Kidney glomerular epithelial cell (primary cell): Measurements from ENCODE around the gene ASXL2.
"Not testable (repeated sequence)": the region's sequence is repeated elsewhere in the genome, so short reads cannot be mapped to it uniquely, and the experiment has no call there.

Experiments
- DNase-seq: peaks from one replicate; lab custom pipeline; 2025; lab: John Stamatoyannopoulos, UW

The ASXL2 gene

GRCh38 chr2:25878361-25879132 lies at the start of gene ASXL2:
Gene ASXL2, minus strand, starts transcription at chr2:25878487. Its CDS starts 265 bp downstream, at chr2:25878222.
- DNase-seq = peak; percentile 99

GRCh38 chr2:25926984-25927756 lies 48.9 kb upstream of the ASXL2 start:
- no peak for DNase-seq

DNA sequence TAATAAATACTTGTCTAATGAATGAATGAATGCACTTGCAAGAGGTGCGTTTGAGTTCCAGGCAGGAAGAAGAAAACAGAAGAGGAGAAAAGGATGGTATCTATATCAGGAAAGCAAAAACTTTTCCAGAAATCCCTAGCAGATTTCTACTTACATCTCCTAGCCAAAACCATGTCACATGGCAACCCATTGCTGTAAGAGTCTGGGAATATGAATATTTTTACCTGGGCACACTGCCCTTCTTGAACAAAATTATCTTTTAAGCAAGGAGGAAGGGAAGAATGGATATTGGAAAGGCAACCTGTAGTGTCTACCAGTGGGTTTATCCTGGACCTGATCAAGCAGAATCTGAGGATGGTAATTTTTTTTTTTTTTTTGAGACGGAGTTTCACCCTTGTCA lies 44.2 kb upstream of the ASXL2 start:
- DNase-seq = no peak

DNA sequence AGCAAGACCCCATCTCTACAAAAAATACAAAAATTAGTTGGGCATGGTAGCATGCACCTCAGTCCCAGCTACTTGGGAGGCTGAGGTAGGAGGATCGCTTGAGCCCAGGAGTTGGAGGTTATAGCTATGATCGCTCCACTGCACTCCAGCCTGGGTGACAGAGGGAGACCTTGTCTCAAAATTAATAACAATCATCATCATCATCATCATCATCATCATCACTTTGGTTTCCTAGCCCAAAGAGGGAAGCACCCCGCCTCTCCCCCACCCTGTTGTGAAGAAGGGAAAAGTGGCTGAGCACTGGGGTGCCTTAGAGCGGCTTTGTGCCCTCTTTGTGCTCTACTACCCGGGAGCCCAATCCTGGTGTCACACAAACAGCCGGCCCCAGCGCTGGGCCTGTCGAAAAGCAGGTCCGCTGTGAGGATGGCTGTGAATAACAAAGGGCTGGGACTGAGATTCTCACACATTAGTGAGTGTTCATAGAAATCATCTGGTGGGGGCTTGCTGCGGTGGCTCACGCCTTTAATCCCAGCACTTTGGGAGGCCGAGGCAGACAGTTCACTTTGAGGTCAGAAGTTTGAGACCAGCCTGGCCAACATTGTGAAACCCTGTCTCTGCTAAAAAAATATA lies 42.6 kb upstream of the ASXL2 start:
- DNase-seq = no peak

DNA sequence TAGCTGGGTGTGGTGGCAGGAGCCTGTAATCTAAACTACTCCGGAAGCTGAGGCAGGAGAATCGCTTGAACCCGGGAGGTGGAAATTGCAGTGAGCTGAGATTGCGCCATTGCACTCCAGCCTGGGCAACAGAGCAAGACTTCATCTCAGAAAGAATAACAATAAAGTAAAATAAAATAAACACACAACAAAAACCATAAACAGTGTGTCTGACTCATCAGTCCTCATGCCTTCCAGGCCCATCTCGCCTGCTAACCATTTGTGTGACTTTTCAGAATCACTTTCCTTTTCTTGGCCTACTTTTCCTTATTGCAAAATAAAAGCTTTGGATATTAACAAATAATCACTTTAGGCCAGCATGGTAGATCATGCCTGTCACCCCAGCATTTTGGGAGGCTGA lies 42.0 kb upstream of the ASXL2 start:
- DNase-seq = no peak

DNA sequence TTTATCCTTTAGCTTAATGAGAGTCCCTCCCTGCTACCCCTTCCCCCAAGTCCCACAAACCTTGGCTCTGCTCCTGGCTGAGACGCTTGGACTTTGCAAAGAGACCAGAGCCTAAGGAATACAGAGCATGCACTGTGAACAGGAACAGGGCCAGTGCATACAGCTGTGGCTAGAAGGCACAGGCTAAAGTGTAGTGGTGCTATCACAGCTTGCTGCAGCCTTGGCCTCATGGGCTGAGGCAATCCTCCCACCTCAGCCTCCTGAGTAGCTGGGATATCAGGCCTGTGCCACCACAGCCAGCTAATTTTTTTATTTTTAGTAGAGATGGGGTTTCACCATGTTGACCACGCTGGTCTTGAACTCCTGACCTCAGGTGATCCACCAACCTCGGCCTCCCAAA lies 39.5 kb upstream of the ASXL2 start:
- no peak for DNase-seq

GRCh38 chr2:25917411-25917810 lies 39.1 kb upstream of the ASXL2 start:
- DNase-seq = not testable (repeated sequence)

- not testable (repeated sequence) for DNase-seq
Observed at GRCh38 chr2:25915944-25916772, 37.9 kb upstream of the ASXL2 start.

DNA sequence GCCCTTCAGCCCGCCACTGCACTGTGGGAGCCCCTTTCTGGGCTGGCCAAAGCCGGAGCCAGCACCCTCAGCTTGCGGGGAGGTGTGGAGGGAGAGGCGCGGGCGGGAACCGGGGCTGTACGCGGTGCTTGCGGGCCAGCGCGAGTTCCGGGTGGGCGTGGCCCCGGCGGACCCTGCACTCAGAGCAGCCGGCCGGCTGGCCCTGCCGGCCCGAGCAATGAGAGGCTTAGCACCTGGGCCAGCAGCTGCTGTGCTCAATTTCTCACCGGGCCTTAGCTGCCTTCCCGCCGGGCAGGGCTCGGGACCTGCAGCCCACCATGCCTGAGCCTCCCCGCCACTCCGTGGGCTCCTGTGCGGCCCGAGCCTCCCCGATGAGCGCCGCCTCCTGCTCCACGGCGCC lies 37.1 kb upstream of the ASXL2 start:
- not testable (repeated sequence) for DNase-seq

GRCh38 chr2:25913696-25913973 lies 35.3 kb upstream of the ASXL2 start:
- DNase-seq = not testable (repeated sequence)

DNA sequence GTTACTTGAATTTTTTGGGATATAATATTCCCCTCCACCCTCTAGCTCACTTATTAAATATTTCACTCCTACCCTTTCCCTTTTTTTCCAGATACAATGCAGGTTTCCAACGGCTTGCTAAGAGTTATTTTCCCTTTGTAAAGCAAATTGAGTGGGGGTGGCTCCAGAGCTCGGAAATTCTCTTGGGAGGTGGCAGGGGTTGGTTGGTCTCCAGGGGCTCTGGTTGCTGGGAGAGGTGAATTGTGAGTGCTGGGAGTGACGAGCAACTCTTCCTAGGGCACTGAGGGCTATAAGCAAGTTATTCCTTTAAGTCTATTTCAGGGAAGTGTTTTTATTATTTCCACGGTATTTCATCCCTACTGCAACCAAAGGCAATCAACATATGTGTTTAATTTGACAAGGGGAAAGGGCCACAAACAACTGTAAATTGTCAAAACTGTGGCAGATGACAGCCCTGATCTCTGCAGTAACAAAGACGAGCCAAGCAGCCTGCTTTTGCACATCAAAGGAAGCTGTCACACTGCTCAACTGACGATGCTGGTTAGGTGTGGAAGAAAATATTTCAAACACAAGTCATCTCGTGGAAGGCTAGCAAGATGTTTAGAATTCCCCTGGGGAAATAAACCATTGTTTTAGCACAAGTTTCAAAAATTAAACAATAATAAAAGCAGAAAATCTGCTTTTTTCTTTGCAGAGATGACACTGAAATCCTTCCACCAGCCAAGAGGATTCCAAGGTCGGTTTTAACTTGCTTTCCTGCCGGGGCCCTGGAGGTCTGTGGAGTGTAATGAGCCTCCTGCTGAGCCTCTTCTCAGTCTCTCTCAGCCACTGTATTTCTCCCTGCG lies 34.8 kb upstream of the ASXL2 start:
- peak; percentile 3 for DNase-seq

GRCh38 chr2:25909574-25909973 lies 31.3 kb upstream of the ASXL2 start:
- not testable (repeated sequence) for DNase-seq

DNA sequence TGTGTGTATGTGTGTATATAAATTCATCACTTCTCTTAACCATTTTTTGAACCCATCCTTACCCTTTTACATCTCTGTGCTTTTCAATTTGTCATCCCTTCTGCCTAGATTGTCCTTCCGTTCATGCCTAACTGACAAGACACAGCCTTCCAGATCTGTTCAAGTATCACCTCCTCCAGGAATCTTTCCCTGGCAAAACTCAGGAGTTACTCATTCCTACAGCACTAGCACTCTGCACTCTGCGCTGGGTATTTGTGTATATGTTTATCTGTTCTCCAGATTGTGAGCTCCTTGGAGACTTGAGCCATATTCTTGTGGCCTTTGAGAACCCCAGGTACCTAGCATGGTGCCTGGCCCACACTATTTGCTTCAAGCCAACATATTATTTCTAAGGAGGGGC lies 26.8 kb upstream of the ASXL2 start:
- DNase-seq = no peak

GRCh38 chr2:25903216-25903776 lies 25.0 kb upstream of the ASXL2 start:
- no peak for DNase-seq

GRCh38 chr2:25899404-25899970 lies 21.2 kb upstream of the ASXL2 start:
- no peak for DNase-seq

- no peak for DNase-seq
Observed at GRCh38 chr2:25897506-25897905, 19.2 kb upstream of the ASXL2 start.

- not testable (repeated sequence) for DNase-seq
Observed at GRCh38 chr2:25896308-25896707, 18.0 kb upstream of the ASXL2 start.

GRCh38 chr2:25895610-25896009 lies 17.3 kb upstream of the ASXL2 start:
- no peak for DNase-seq

DNA sequence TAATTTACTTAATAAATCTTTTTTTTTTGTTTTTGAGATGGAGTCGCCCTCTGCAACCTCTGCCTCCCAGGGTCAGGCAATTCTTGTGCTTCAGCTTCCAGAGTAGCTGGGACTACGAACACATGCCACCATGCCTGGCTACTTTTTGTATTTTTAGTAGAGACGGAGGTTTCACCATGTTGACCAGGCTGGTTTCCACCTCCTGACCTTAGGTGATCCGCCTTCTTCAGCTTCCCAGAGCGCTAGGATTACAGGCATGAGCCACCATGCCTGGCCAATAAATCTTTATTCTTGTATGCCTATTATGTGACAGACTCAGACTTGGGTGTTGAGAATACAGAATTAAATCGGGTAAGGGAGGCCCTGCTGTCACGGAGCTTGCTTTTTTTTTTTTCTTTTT lies 16.7 kb upstream of the ASXL2 start:
- DNase-seq = no peak

DNA sequence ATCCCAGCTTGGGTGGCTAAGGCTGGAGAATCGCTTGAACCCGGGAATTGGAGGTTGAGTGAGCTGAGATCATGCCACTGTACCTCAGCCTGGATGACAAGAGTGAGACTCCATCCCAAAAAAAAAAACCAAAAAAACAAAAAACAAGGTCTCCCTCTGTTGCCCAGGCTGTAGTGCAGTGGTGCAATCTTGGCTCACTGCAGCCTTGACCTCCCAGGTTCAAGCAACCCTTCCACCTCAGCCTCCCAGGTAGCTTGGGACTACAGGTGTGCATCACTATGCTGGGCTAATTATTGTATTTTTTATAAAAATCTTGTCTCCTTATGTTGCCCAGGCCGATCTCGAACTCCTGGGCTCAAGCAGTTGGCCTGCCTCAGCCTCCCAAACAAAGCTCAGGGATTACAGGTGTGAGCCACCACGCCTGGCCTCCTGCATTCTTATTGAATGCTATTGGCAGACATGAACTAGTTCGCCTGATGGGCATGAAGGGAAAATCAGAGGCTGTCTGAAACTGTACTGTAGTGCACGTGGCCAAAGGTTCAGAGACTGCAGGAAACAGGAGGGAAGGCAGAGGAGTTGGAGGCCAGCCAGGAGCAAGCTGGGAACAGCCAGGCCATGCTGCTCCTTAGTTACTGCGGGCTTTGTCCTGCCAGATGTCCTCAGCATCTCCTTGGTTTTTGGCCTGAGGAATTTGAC lies 16.0 kb upstream of the ASXL2 start:
- no peak for DNase-seq
